ENCODE results near the gene PHF8.

DNA sequence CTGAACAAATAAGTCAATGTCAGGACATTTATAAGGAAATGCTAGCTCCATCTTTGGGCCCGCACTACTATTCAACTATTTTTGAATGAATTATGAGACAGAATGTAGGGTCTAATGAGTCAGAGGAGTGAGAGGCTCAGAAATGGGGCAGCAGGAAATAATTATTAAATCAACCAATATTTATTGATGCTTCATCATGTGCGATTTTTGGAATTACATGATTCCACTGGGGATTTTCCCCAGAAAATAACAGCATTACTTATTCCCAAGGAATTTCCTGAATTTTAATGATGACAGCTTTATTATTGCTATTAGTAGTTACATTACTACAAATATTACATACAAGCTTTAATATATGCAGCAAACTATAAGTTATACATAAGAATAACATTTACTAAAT is 49.3 kb upstream of the PHF8 start:
- TF ChIP-seq, protein P1, sequence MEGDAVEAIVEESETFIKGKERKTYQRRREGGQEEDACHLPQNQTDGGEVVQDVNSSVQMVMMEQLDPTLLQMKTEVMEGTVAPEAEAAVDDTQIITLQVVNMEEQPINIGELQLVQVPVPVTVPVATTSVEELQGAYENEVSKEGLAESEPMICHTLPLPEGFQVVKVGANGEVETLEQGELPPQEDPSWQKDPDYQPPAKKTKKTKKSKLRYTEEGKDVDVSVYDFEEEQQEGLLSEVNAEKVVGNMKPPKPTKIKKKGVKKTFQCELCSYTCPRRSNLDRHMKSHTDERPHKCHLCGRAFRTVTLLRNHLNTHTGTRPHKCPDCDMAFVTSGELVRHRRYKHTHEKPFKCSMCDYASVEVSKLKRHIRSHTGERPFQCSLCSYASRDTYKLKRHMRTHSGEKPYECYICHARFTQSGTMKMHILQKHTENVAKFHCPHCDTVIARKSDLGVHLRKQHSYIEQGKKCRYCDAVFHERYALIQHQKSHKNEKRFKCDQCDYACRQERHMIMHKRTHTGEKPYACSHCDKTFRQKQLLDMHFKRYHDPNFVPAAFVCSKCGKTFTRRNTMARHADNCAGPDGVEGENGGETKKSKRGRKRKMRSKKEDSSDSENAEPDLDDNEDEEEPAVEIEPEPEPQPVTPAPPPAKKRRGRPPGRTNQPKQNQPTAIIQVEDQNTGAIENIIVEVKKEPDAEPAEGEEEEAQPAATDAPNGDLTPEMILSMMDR (IDR thresholded peaks at IDR 0.05): no peak
- TF ChIP-seq POLR2A (IDR thresholded peaks at IDR 0.05): no peak

Data from breast epithelium (tissue), 3 donors.